ENCODE data around the gene CDCA8.

Gene CDCA8

GRCh38 chr1:37692078-37692833, at the start of gene CDCA8:
TSS of gene CDCA8 (plus strand) at chr1:37692516. CDS start at chr1:37692691, 175 bp downstream.
- peak; percentile 91 for DNase-seq (ENCODE audit: low read depth, low spot score)

GRCh38 chr1:37647281-37647680, 45.0 kb upstream of the CDCA8 start:
- no peak for DNase-seq (ENCODE audit: low read depth, low spot score)

GRCh38 chr1:37650173-37650572, 42.1 kb upstream of the CDCA8 start:
- no peak for DNase-seq (ENCODE audit: low read depth, low spot score)

GRCh38 chr1:37650721-37651120, 41.6 kb upstream of the CDCA8 start:
- no peak for DNase-seq (ENCODE audit: low read depth, low spot score)

- DNase-seq (ENCODE audit: low read depth, low spot score) = no peak
These were observed 40.5 kb upstream of the CDCA8 start for GRCh38 chr1:37651803-37652202.

- DNase-seq (ENCODE audit: low read depth, low spot score) = no peak
These were observed 39.3 kb upstream of the CDCA8 start for GRCh38 chr1:37652976-37653375.

GRCh38 chr1:37653906-37654305, 38.4 kb upstream of the CDCA8 start:
- no peak for DNase-seq (ENCODE audit: low read depth, low spot score)

GRCh38 chr1:37655274-37655673, 37.0 kb upstream of the CDCA8 start:
- DNase-seq (ENCODE audit: low read depth, low spot score) = no peak

GRCh38 chr1:37656026-37656425, 36.3 kb upstream of the CDCA8 start:
- no peak for DNase-seq (ENCODE audit: low read depth, low spot score)

GRCh38 chr1:37656881-37657280, 35.4 kb upstream of the CDCA8 start:
- DNase-seq (ENCODE audit: low read depth, low spot score) = no peak

- DNase-seq (ENCODE audit: low read depth, low spot score) = no peak
These were observed 34.5 kb upstream of the CDCA8 start for GRCh38 chr1:37657620-37658412.

GRCh38 chr1:37658486-37658885, 33.8 kb upstream of the CDCA8 start:
- DNase-seq (ENCODE audit: low read depth, low spot score) = no peak

GRCh38 chr1:37660664-37661063, 31.7 kb upstream of the CDCA8 start:
- DNase-seq (ENCODE audit: low read depth, low spot score) = no peak

GRCh38 chr1:37661401-37661800, 30.9 kb upstream of the CDCA8 start:
- DNase-seq (ENCODE audit: low read depth, low spot score) = no peak

- no peak for DNase-seq (ENCODE audit: low read depth, low spot score)
These were observed 30.1 kb upstream of the CDCA8 start for GRCh38 chr1:37662031-37662755.

- DNase-seq (ENCODE audit: low read depth, low spot score) = no peak
These were observed 28.8 kb upstream of the CDCA8 start for GRCh38 chr1:37663426-37664000.

GRCh38 chr1:37666241-37666867, 26.0 kb upstream of the CDCA8 start:
- no peak for DNase-seq (ENCODE audit: low read depth, low spot score)

- DNase-seq (ENCODE audit: low read depth, low spot score) = no peak
These were observed 25.2 kb upstream of the CDCA8 start for GRCh38 chr1:37667023-37667671.

GRCh38 chr1:37670133-37670532, 22.2 kb upstream of the CDCA8 start:
- DNase-seq (ENCODE audit: low read depth, low spot score) = no peak

- DNase-seq (ENCODE audit: low read depth, low spot score) = no peak
These were observed 21.1 kb upstream of the CDCA8 start for GRCh38 chr1:37671261-37671660.

All from brain pericyte (primary cell).